ENCODE measurements around the gene CEP192. TPM values are rescaled to one million over a fixed set of nuclear protein-coding genes. Genes with fewer than 3 reads are reported as not detected.

Gene CEP192
- total RNA-seq, 1 donor from 2014 or later, result 17.4 TPM

DNA sequence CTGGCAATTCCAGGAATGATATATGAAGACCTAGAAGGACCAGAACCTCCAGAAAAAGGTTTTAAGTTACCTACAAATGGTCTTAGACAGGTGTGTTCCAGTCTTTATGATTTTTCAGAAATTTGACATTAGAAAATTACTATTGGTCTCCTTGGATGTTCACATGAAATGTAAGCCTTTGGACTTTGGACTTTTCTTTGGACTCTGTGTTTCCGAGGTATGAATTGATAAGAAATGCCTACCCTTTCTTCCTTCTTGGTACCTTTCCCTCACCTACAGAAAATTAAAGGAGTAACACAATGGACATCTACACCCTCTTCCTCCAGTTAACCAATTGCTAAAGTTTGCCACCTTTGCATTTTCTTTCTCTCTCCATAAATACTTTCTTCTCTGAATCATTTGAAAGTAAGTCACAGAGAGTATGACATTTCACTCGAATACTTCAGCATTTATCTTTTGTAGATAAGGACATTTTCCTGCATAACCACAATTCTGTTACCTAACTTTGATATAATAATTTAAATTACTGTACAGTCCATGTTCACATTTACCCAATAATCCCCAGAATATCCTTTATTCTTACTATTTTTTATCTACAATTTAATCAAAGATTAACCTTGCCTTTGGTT is 26.2 kb downstream of the CEP192 start:
- H3K4me3 ChIP-seq (ENCODE audit: low read depth, low read length), result no peak overlapping the region
- TF ChIP-seq, protein P1, sequence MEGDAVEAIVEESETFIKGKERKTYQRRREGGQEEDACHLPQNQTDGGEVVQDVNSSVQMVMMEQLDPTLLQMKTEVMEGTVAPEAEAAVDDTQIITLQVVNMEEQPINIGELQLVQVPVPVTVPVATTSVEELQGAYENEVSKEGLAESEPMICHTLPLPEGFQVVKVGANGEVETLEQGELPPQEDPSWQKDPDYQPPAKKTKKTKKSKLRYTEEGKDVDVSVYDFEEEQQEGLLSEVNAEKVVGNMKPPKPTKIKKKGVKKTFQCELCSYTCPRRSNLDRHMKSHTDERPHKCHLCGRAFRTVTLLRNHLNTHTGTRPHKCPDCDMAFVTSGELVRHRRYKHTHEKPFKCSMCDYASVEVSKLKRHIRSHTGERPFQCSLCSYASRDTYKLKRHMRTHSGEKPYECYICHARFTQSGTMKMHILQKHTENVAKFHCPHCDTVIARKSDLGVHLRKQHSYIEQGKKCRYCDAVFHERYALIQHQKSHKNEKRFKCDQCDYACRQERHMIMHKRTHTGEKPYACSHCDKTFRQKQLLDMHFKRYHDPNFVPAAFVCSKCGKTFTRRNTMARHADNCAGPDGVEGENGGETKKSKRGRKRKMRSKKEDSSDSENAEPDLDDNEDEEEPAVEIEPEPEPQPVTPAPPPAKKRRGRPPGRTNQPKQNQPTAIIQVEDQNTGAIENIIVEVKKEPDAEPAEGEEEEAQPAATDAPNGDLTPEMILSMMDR (conservative IDR thresholded peaks at IDR 0.05; ENCODE audit: low read depth, low read length), result no peak
- no peak for DNase-seq (ENCODE audit: low read depth)

GRCh38 chr18:13018374-13018773 is 27.2 kb downstream of the CEP192 start:
- no peak for DNase-seq (ENCODE audit: low read depth)
- H3K4me3 ChIP-seq (ENCODE audit: low read depth, low read length), result no peak overlapping the region
- TF ChIP-seq, protein P1 (conservative IDR thresholded peaks at IDR 0.05; ENCODE audit: low read depth, low read length), result no peak

- no peak overlapping the region for H3K4me3 ChIP-seq (ENCODE audit: low read depth, low read length)
- no peak for DNase-seq (ENCODE audit: low read depth)
- TF ChIP-seq, protein P1 (conservative IDR thresholded peaks at IDR 0.05; ENCODE audit: low read depth, low read length), result no peak
These were observed 28.1 kb downstream of the CEP192 start for GRCh38 chr18:13019301-13019700.

GRCh38 chr18:13022644-13023043 is 31.5 kb downstream of the CEP192 start:
- no peak for DNase-seq (ENCODE audit: low read depth)
- H3K4me3 ChIP-seq (ENCODE audit: low read depth, low read length), result no peak overlapping the region
- TF ChIP-seq, protein P1 (conservative IDR thresholded peaks at IDR 0.05; ENCODE audit: low read depth, low read length), result no peak

DNA sequence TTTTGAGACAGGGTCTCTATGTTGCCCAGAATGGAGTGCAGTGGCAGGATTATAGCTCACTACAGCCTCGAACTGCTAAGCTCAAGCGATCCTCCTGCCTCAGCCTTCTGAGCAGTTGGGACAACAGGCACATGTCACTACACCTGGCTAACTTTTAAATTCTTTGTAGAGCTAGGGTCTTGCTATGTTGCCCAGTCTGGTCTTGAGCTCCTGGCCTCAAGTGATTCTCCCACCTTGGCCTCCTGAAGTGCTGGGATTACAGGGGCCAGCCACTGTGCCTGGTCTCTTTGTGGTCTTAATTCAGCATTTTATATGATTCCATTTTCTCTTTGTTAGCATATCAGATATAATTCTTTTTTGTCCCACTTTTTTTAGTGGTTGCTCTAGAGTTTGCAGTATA is 34.1 kb downstream of the CEP192 start:
- TF ChIP-seq, protein P1 (conservative IDR thresholded peaks at IDR 0.05; ENCODE audit: low read depth, low read length), result no peak
- DNase-seq (ENCODE audit: low read depth), result no peak
- no peak overlapping the region for H3K4me3 ChIP-seq (ENCODE audit: low read depth, low read length)

- no peak for DNase-seq (ENCODE audit: low read depth)
- TF ChIP-seq, protein P1 (conservative IDR thresholded peaks at IDR 0.05; ENCODE audit: low read depth, low read length), result no peak
- no peak overlapping the region for H3K4me3 ChIP-seq (ENCODE audit: low read depth, low read length)
These were observed 35.6 kb downstream of the CEP192 start for GRCh38 chr18:13026583-13027270.

GRCh38 chr18:13028869-13029268 is 37.7 kb downstream of the CEP192 start:
- TF ChIP-seq, protein P1 (conservative IDR thresholded peaks at IDR 0.05; ENCODE audit: low read depth, low read length), result no peak
- H3K4me3 ChIP-seq (ENCODE audit: low read depth, low read length), result no peak overlapping the region
- DNase-seq (ENCODE audit: low read depth), result no peak
